Fibroblast of gingiva (primary cell): ENCODE results near the gene CACNA1H.
"Not testable (repeated sequence)": the region's sequence is repeated elsewhere in the genome, so short reads cannot be mapped to it uniquely, and the experiment has no call there.

Experiments used
- DNase-seq: peaks from one replicate; pipeline ENCODE4 v3.0.0-alpha.2; 2011; ENCODE audit warnings: low read depth

The CACNA1H gene

GRCh38 chr16:1226692-1227091 lies 73.8 kb downstream of the CACNA1H start:
- not testable (repeated sequence) for DNase-seq

GRCh38 chr16:1228227-1228626 lies 75.3 kb downstream of the CACNA1H start:
- not testable (repeated sequence) for DNase-seq

GRCh38 chr16:1229476-1229875 lies 76.6 kb downstream of the CACNA1H start:
- not testable (repeated sequence) for DNase-seq

GRCh38 chr16:1230084-1230470 lies 77.2 kb downstream of the CACNA1H start, which contains the start of gene TPSB2:
TSS of gene TPSB2 (minus strand) at chr16:1230184. CDS start at chr16:1229951, 233 bp downstream.
- DNase-seq, result not testable (repeated sequence)

GRCh38 chr16:1230471-1231212 lies 77.7 kb downstream of the CACNA1H start:
- DNase-seq, result not testable (repeated sequence)

- DNase-seq, result not testable (repeated sequence)
Observed at GRCh38 chr16:1231301-1231700, 78.4 kb downstream of the CACNA1H start.

GRCh38 chr16:1232049-1232748 lies 79.3 kb downstream of the CACNA1H start:
- not testable (repeated sequence) for DNase-seq

- not testable (repeated sequence) for DNase-seq
Observed at GRCh38 chr16:1236659-1237058, 83.8 kb downstream of the CACNA1H start.

GRCh38 chr16:1237990-1238389 lies 85.1 kb downstream of the CACNA1H start:
- DNase-seq, result no peak

- not testable (repeated sequence) for DNase-seq
Observed at GRCh38 chr16:1238909-1239308, 86.0 kb downstream of the CACNA1H start.

- not testable (repeated sequence) for DNase-seq
Observed at GRCh38 chr16:1239575-1239974, 86.7 kb downstream of the CACNA1H start.

- DNase-seq, result not testable (repeated sequence)
Observed at GRCh38 chr16:1240436-1240835, 87.5 kb downstream of the CACNA1H start, which contains the start of gene TPSAB1. TSS of gene TPSAB1 (plus strand) at chr16:1240705. CDS start at chr16:1240939, 234 bp downstream.

GRCh38 chr16:1241081-1241480 lies 88.2 kb downstream of the CACNA1H start:
- not testable (repeated sequence) for DNase-seq

GRCh38 chr16:1243363-1243762 lies 90.5 kb downstream of the CACNA1H start:
- not testable (repeated sequence) for DNase-seq

- DNase-seq, result not testable (repeated sequence)
Observed at GRCh38 chr16:1243907-1244850, 91.3 kb downstream of the CACNA1H start.

GRCh38 chr16:1244881-1245280 lies 92.0 kb downstream of the CACNA1H start:
- no peak for DNase-seq

GRCh38 chr16:1245452-1246020 lies 92.6 kb downstream of the CACNA1H start:
- no peak for DNase-seq

- DNase-seq, result not testable (repeated sequence)
Observed at GRCh38 chr16:1247903-1248537, 95.1 kb downstream of the CACNA1H start.

- not testable (repeated sequence) for DNase-seq
Observed at GRCh38 chr16:1249031-1249755, 96.3 kb downstream of the CACNA1H start.

- not testable (repeated sequence) for DNase-seq
Observed at GRCh38 chr16:1253701-1254364, 100.9 kb downstream of the CACNA1H start.
